ENCODE results near the gene IL12RB2.
"Not testable (repeated sequence)": the region's sequence is repeated elsewhere in the genome, so short reads cannot be mapped to it uniquely, and the experiment has no call there.

Gene IL12RB2

GRCh38 chr1:67394548-67394947 is 86.9 kb downstream of the IL12RB2 start:
- DNase-seq (ENCODE audit: low spot score): no peak

GRCh38 chr1:67399199-67399993 is 91.7 kb downstream of the IL12RB2 start:
- DNase-seq (ENCODE audit: low spot score): no peak

GRCh38 chr1:67400029-67400786 is 92.5 kb downstream of the IL12RB2 start:
- DNase-seq (ENCODE audit: low spot score): not testable (repeated sequence)

GRCh38 chr1:67401443-67401842 is 93.8 kb downstream of the IL12RB2 start:
- no peak for DNase-seq (ENCODE audit: low spot score)

GRCh38 chr1:67404212-67404620 is 96.5 kb downstream of the IL12RB2 start:
- DNase-seq (ENCODE audit: low spot score): no peak

GRCh38 chr1:67405473-67406245 is 98.0 kb downstream of the IL12RB2 start:
- no peak for DNase-seq (ENCODE audit: low spot score)

- no peak for DNase-seq (ENCODE audit: low spot score)
Observed at GRCh38 chr1:67407498-67407897, 99.8 kb downstream of the IL12RB2 start.

GRCh38 chr1:67408148-67408547 is 100.5 kb downstream of the IL12RB2 start:
- DNase-seq (ENCODE audit: low spot score): no peak

GRCh38 chr1:67413101-67413500 is 105.4 kb downstream of the IL12RB2 start:
- DNase-seq (ENCODE audit: low spot score): not testable (repeated sequence)

GRCh38 chr1:67414574-67414973 is 106.9 kb downstream of the IL12RB2 start:
- DNase-seq (ENCODE audit: low spot score): no peak

- no peak for DNase-seq (ENCODE audit: low spot score)
Observed at GRCh38 chr1:67415041-67415440, 107.4 kb downstream of the IL12RB2 start.

GRCh38 chr1:67417733-67418132 is 110.1 kb downstream of the IL12RB2 start:
- DNase-seq (ENCODE audit: low spot score): not testable (repeated sequence)

GRCh38 chr1:67418839-67419586 is 111.3 kb downstream of the IL12RB2 start:
- DNase-seq (ENCODE audit: low spot score): no peak

GRCh38 chr1:67420835-67421492 is 113.3 kb downstream of the IL12RB2 start:
- DNase-seq (ENCODE audit: low spot score): no peak

GRCh38 chr1:67427465-67427864 is 119.8 kb downstream of the IL12RB2 start:
- DNase-seq (ENCODE audit: low spot score): no peak

- DNase-seq (ENCODE audit: low spot score): no peak
Observed at GRCh38 chr1:67427947-67428346, 120.3 kb downstream of the IL12RB2 start.

- DNase-seq (ENCODE audit: low spot score): no peak
Observed at GRCh38 chr1:67429011-67429527, 121.4 kb downstream of the IL12RB2 start.

- DNase-seq (ENCODE audit: low spot score): no peak
Observed at GRCh38 chr1:67429528-67430357, 122.1 kb downstream of the IL12RB2 start.

- DNase-seq (ENCODE audit: low spot score): peak; percentile 73
Observed at GRCh38 chr1:67430358-67431155, 122.9 kb downstream of the IL12RB2 start, which contains the start of gene SERBP1. Gene SERBP1, minus strand, starts transcription at chr1:67430402. Its CDS starts 102 bp downstream, at chr1:67430300.
